Colon (tissue), 2 donors: ENCODE data around the gene RBCK1.
"Not testable (repeated sequence)": the region's sequence is repeated elsewhere in the genome, so short reads cannot be mapped to it uniquely, and the experiment has no call there.

Source experiments
- FAIRE-seq: peaks from 2 replicates; lab custom pipeline; 2012; peaks lifted over from hg19 to GRCh38; lab: Jason Lieb, UNC
- donor health status: control.
- donor health status: control.

RBCK1 gene

GRCh38 chr20:472889-473292, 64.8 kb downstream of the RBCK1 start:
- FAIRE-seq: no peak

GRCh38 chr20:474581-474980, 66.5 kb downstream of the RBCK1 start:
- FAIRE-seq: no peak

GRCh38 chr20:475463-476357, 67.6 kb downstream of the RBCK1 start:
- FAIRE-seq: no peak

GRCh38 chr20:476561-477249, 68.6 kb downstream of the RBCK1 start:
- not testable (repeated sequence) for FAIRE-seq

- no peak for FAIRE-seq
These were observed 70.2 kb downstream of the RBCK1 start for GRCh38 chr20:478010-478948.

GRCh38 chr20:478949-479429, 70.9 kb downstream of the RBCK1 start:
- peak; percentile 68 for FAIRE-seq

GRCh38 chr20:479487-479886, 71.4 kb downstream of the RBCK1 start:
- FAIRE-seq: no peak

- FAIRE-seq: no peak
These were observed 71.9 kb downstream of the RBCK1 start for GRCh38 chr20:480044-480443.

- no peak for FAIRE-seq
These were observed 73.1 kb downstream of the RBCK1 start for GRCh38 chr20:481167-481566.
